ENCODE results near the gene GABBR2. TPM values are rescaled to one million over a fixed set of nuclear protein-coding genes. Genes with fewer than 3 reads are reported as not detected.

The GABBR2 gene
- total and polyA plus RNA-seq, 2 of the 8 experiments (the other 6 are each of a cell fraction or from before 2014, with no cell fraction given) = 0.50 to 1.2 TPM

- H3K9me3 ChIP-seq (ENCODE audit: insufficient read depth in 2 of 2, low read depth in 1 of 2, low read length in 1 of 2) = no peaks in the 10 kb centered on the region
- ChIA-PET CTCF (ENCODE audit: partially characterized antibody) (interaction anchor here (1.0 to 3.4 kb wide), 2 partner anchors 12 to 42 kb away, joined by 4 to 23 read pairs; no protein-coding TSS in a partner anchor), POLR2A (ENCODE audit: partially characterized antibody) (no interaction called here)
- no peak overlapping the region for H2BK15ac ChIP-seq (ENCODE audit: low read length)
- H3K9ac ChIP-seq (replicated peaks in 1 of 4; ENCODE audit: extremely low read depth in 1 of 4, low read depth in 3 of 4, low read length in 3 of 4) = no peak overlapping the region
- H2BK12ac ChIP-seq (ENCODE audit: low read depth, low read length) = no peak overlapping the region
- H3K56ac ChIP-seq (replicated peaks; ENCODE audit: insufficient read length, low read depth, low read length) = no peak overlapping the region
- H3K27me3 ChIP-seq (replicated peaks in 1 of 4; ENCODE audit: control insufficient read depth in 3 of 4, extremely low read depth in 1 of 4, insufficient read depth in 3 of 4, low read length in 3 of 4) = no peaks in the 10 kb centered on the region; a peak in 1 of 7 replicates
- H2BK5ac ChIP-seq (ENCODE audit: low read depth, low read length) = no peak overlapping the region
- no peaks in the 10 kb centered on the region for H3K79me2 ChIP-seq (ENCODE audit: control insufficient read depth in 1 of 2, insufficient read depth in 2 of 2, low read length in 2 of 2)
- TF ChIP-seq SIX5 (IDR thresholded peaks at IDR 0.05; ENCODE audit: low read depth, low read length) (no peak), NRF1 (IDR thresholded peaks at IDR 0.05; ENCODE audit: low read depth, low read length) (no peak), E2F6 (IDR thresholded peaks at IDR 0.05) (no peak), ZNF274 (IDR thresholded peaks at IDR 0.05; ENCODE audit: borderline replicate concordance, extremely low read depth, low read length) (no peak), FOSL1 (IDR thresholded peaks at IDR 0.05; ENCODE audit: insufficient read depth, low read depth, low read length) (no peak), TAF1 (IDR thresholded peaks at IDR 0.05; ENCODE audit: low read depth, low read length) (no peak), BRCA1 (IDR thresholded peaks at IDR 0.05; ENCODE audit: low read depth, low read length) (no peak)
- H3K18ac ChIP-seq (ENCODE audit: extremely low read depth, low read length) = no peak overlapping the region
- no peak overlapping the region for H2AFZ ChIP-seq (ENCODE audit: low read length)
- no peaks in the 10 kb centered on the region for H3K79me1 ChIP-seq (ENCODE audit: low read depth, low read length)
- FAIRE-seq (no peak), DNase-seq (ENCODE audit: low read depth in 1 of 2, low spot score in 2 of 2) (no peak)
- H2AK5ac ChIP-seq (ENCODE audit: low read depth, low read length) = no peak overlapping the region
- no peaks in the 10 kb centered on the region for H4K20me1 ChIP-seq (replicated peaks in 1 of 2; ENCODE audit: control insufficient read depth in 1 of 2, insufficient read depth in 2 of 2, low read length in 2 of 2)
- 92% methylated on average over 9 of the region's 9 CpGs; no CpG with 5 or more reads in 1 of the 2 experiments for WGBS, 2 experiments (ENCODE audit: extremely low coverage in 1 of 2, insufficient coverage in 1 of 2, insufficient read length in 1 of 2, insufficient replicate concordance in 2 of 2, low coverage in 1 of 2, low lambda C conversion rate in 2 of 2, missing lambda C conversion rate in 1 of 2)
- no peak overlapping the region for H3K14ac ChIP-seq (ENCODE audit: insufficient read length)
- no peak overlapping the region for H3K4me2 ChIP-seq (ENCODE audit: insufficient read depth in 1 of 2, low read depth in 2 of 2, low read length in 2 of 2)
- peaks cover 0 to 3% (median 0%) of the 10 kb centered on the region in 4 experiments; a peak in 2 of 7 replicates for H3K4me1 ChIP-seq (replicated peaks in 1 of 4; ENCODE audit: control insufficient read depth in 3 of 4, insufficient read depth in 4 of 4, low read length in 3 of 4)
- no peak overlapping the region for H3K4me3 ChIP-seq (ENCODE audit: extremely low read depth in 1 of 4, insufficient read depth in 2 of 4, low read depth in 3 of 4, low read length in 4 of 4)
- H3K27ac ChIP-seq (ENCODE audit: low read depth, low read length) = no peak overlapping the region
- peaks cover 3 to 30% (median 8%) of the 10 kb centered on the region in 4 experiments; a peak in 6 of 8 replicates for H3K36me3 ChIP-seq (ENCODE audit: control insufficient read depth in 2 of 4, insufficient read depth in 4 of 4, low read length in 3 of 4)
- H2BK120ac ChIP-seq (replicated peaks; ENCODE audit: low read depth, low read length) = no peak overlapping the region
- H2BK20ac ChIP-seq (ENCODE audit: low read length) = no peak overlapping the region
- no peak overlapping the region for H4K91ac ChIP-seq (replicated peaks; ENCODE audit: insufficient read length, low read length)
- no peak overlapping the region for H3K23ac ChIP-seq (ENCODE audit: insufficient read length)
- H4K8ac ChIP-seq (ENCODE audit: extremely low read depth, insufficient read depth, low read length) = no peak overlapping the region
- no peak overlapping the region for H4K5ac ChIP-seq (ENCODE audit: insufficient read length, low read depth, low read length)
- H3K23me2 ChIP-seq (ENCODE audit: low read depth, low read length) = no peaks in the 10 kb centered on the region
- H3K4ac ChIP-seq (replicated peaks; ENCODE audit: insufficient read length, low read depth, low read length) = no peak overlapping the region
Observed at GRCh38 chr9:98732801-98733200, 24.1 kb upstream of the GABBR2 start.

Measured in H1 (cell line).